ENCODE results near the gene UVRAG.

The UVRAG gene

GRCh38 chr11:75778962-75779361 lies 36.0 kb upstream of the UVRAG start:
- no peaks in the 10 kb centered on the region for H3K9me3 Mint-ChIP-seq
- no peaks in the 10 kb centered on the region for H3K27me3 Mint-ChIP-seq
- no peak for DNase-seq

GRCh38 chr11:75779960-75780359 lies 35.0 kb upstream of the UVRAG start:
- no peak overlapping the region for H3K4me3 Mint-ChIP-seq
- H3K4me1 Mint-ChIP-seq, result peaks cover 28% of the 10 kb centered on the region
- H3K27me3 Mint-ChIP-seq, result no peaks in the 10 kb centered on the region
- no peak overlapping the region for H3K27ac Mint-ChIP-seq
- no peaks in the 10 kb centered on the region for H3K9me3 Mint-ChIP-seq
- H3K36me3 Mint-ChIP-seq, result no peaks in the 10 kb centered on the region
- CTCF ChIA-PET, result interaction anchor here (1.6 to 2.2 kb wide), 3 partner anchors 14 to 88 kb away, joined by 4 to 12 read pairs (median 7); no protein-coding TSS in a partner anchor
- DNase-seq, result no peak

More at GRCh38 chr11:75778962-75779361, 36.0 kb upstream of the UVRAG start:
- Mint-ChIP-seq H3K27ac (no peak overlapping the region), H3K36me3 (no peaks in the 10 kb centered on the region), H3K4me1 (peaks cover 30% of the 10 kb centered on the region), H3K4me3 (no peak overlapping the region)
- CTCF ChIA-PET, result interaction anchor here (1.6 to 2.2 kb wide), 3 partner anchors 15 to 89 kb away, joined by 4 to 12 read pairs (median 7); no protein-coding TSS in a partner anchor

GRCh38 chr11:75780888-75781287 lies 34.1 kb upstream of the UVRAG start:
- CTCF ChIA-PET, result interaction anchor here (2.2 kb wide), 2 partner anchors 13 to 22 kb away, joined by 7 to 12 read pairs; no protein-coding TSS in a partner anchor
- DNase-seq, result no peak
- no peaks in the 10 kb centered on the region for H3K27me3 Mint-ChIP-seq
- H3K9me3 Mint-ChIP-seq, result no peaks in the 10 kb centered on the region
- H3K36me3 Mint-ChIP-seq, result no peaks in the 10 kb centered on the region
- no peak overlapping the region for H3K27ac Mint-ChIP-seq
- H3K4me1 Mint-ChIP-seq, result peaks cover 28% of the 10 kb centered on the region
- no peak overlapping the region for H3K4me3 Mint-ChIP-seq

- CTCF ChIA-PET, result no interaction called here
- Mint-ChIP-seq H3K36me3 (no peaks in the 10 kb centered on the region), H3K4me3 (no peak overlapping the region)
Measured at GRCh38 chr11:75781296-75781695, 33.7 kb upstream of the UVRAG start.

GRCh38 chr11:75781831-75782230 lies 33.2 kb upstream of the UVRAG start:
- no peak for DNase-seq
- H3K4me1 Mint-ChIP-seq, result peaks cover 26% of the 10 kb centered on the region
- H3K27ac Mint-ChIP-seq, result no peak overlapping the region
- no peaks in the 10 kb centered on the region for H3K36me3 Mint-ChIP-seq
- no peak overlapping the region for H3K4me3 Mint-ChIP-seq
- CTCF ChIA-PET, result no interaction called here
- H3K27me3 Mint-ChIP-seq, result no peaks in the 10 kb centered on the region
- no peaks in the 10 kb centered on the region for H3K9me3 Mint-ChIP-seq

More at GRCh38 chr11:75781296-75781695, 33.7 kb upstream of the UVRAG start:
- H3K27ac Mint-ChIP-seq, result no peak overlapping the region
- no peaks in the 10 kb centered on the region for H3K9me3 Mint-ChIP-seq
- no peaks in the 10 kb centered on the region for H3K27me3 Mint-ChIP-seq
- DNase-seq, result no peak
- peaks cover 28% of the 10 kb centered on the region for H3K4me1 Mint-ChIP-seq

GRCh38 chr11:75782540-75783263 lies 32.3 kb upstream of the UVRAG start:
- CTCF ChIA-PET, result no interaction called here
- no peaks in the 10 kb centered on the region for H3K9me3 Mint-ChIP-seq

GRCh38 chr11:75783416-75784084 lies 31.5 kb upstream of the UVRAG start:
- CTCF ChIA-PET, result interaction anchor here (0.8 kb wide), 1 partner anchor 77 kb away, joined by 3 read pairs; no protein-coding TSS in a partner anchor

More at GRCh38 chr11:75782540-75783263, 32.3 kb upstream of the UVRAG start:
- Mint-ChIP-seq H3K4me3 (no peak overlapping the region), H3K4me1 (peaks cover 17% of the 10 kb centered on the region), H3K27ac (peak overlapping the region; percentile 42), H3K27me3 (no peaks in the 10 kb centered on the region), H3K36me3 (no peaks in the 10 kb centered on the region)
- no peak for DNase-seq

GRCh38 chr11:75784085-75784478 lies 30.9 kb upstream of the UVRAG start:
- no peak overlapping the region for H3K4me3 Mint-ChIP-seq
- H3K27me3 Mint-ChIP-seq, result no peaks in the 10 kb centered on the region
- H3K4me1 Mint-ChIP-seq, result peaks cover 11% of the 10 kb centered on the region
- DNase-seq, result no peak
- H3K27ac Mint-ChIP-seq, result no peak overlapping the region
- H3K36me3 Mint-ChIP-seq, result no peaks in the 10 kb centered on the region
- CTCF ChIA-PET, result interaction anchor here (0.8 kb wide), 1 partner anchor 78 kb away, joined by 3 read pairs; no protein-coding TSS in a partner anchor
- no peaks in the 10 kb centered on the region for H3K9me3 Mint-ChIP-seq

More at GRCh38 chr11:75783416-75784084, 31.5 kb upstream of the UVRAG start:
- Mint-ChIP-seq H3K27me3 (no peaks in the 10 kb centered on the region), H3K9me3 (no peaks in the 10 kb centered on the region), H3K27ac (no peak overlapping the region), H3K36me3 (no peaks in the 10 kb centered on the region), H3K4me3 (no peak overlapping the region), H3K4me1 (peaks cover 11% of the 10 kb centered on the region)
- no peak for DNase-seq

GRCh38 chr11:75784506-75784905 lies 30.5 kb upstream of the UVRAG start:
- H3K4me1 Mint-ChIP-seq, result peaks cover 11% of the 10 kb centered on the region
- no peaks in the 10 kb centered on the region for H3K27me3 Mint-ChIP-seq
- CTCF ChIA-PET, result interaction anchor here (0.8 kb wide), 1 partner anchor 78 kb away, joined by 3 read pairs; no protein-coding TSS in a partner anchor
- no peak overlapping the region for H3K27ac Mint-ChIP-seq
- H3K36me3 Mint-ChIP-seq, result no peaks in the 10 kb centered on the region
- H3K4me3 Mint-ChIP-seq, result no peak overlapping the region
- DNase-seq, result no peak
- no peaks in the 10 kb centered on the region for H3K9me3 Mint-ChIP-seq

- CTCF ChIA-PET, result no interaction called here
- peaks cover 6% of the 10 kb centered on the region for H3K4me1 Mint-ChIP-seq
- no peak overlapping the region for H3K27ac Mint-ChIP-seq
- H3K27me3 Mint-ChIP-seq, result no peaks in the 10 kb centered on the region
- no peak for DNase-seq
- no peaks in the 10 kb centered on the region for H3K36me3 Mint-ChIP-seq
- H3K4me3 Mint-ChIP-seq, result no peak overlapping the region
- no peaks in the 10 kb centered on the region for H3K9me3 Mint-ChIP-seq
Measured at GRCh38 chr11:75785187-75785586, 29.8 kb upstream of the UVRAG start.

GRCh38 chr11:75786101-75786736 lies 28.8 kb upstream of the UVRAG start:
- Mint-ChIP-seq H3K4me1 (peaks cover 6% of the 10 kb centered on the region), H3K4me3 (no peak overlapping the region), H3K27ac (no peak overlapping the region), H3K27me3 (no peaks in the 10 kb centered on the region), H3K9me3 (no peaks in the 10 kb centered on the region), H3K36me3 (no peaks in the 10 kb centered on the region)
- CTCF ChIA-PET, result no interaction called here
- DNase-seq, result no peak

- no peak for DNase-seq
- Mint-ChIP-seq H3K27me3 (peaks cover 12% of the 10 kb centered on the region), H3K4me3 (no peak overlapping the region), H3K9me3 (no peaks in the 10 kb centered on the region), H3K36me3 (no peaks in the 10 kb centered on the region), H3K27ac (no peak overlapping the region), H3K4me1 (no peaks in the 10 kb centered on the region)
- CTCF ChIA-PET, result no interaction called here
Measured at GRCh38 chr11:75789521-75789920, 25.5 kb upstream of the UVRAG start.

- CTCF ChIA-PET, result no interaction called here
- Mint-ChIP-seq H3K9me3 (no peaks in the 10 kb centered on the region), H3K4me3 (no peak overlapping the region), H3K36me3 (no peaks in the 10 kb centered on the region), H3K27me3 (peaks cover 12% of the 10 kb centered on the region), H3K4me1 (no peaks in the 10 kb centered on the region), H3K27ac (no peak overlapping the region)
- DNase-seq, result no peak
Measured at GRCh38 chr11:75790986-75791385, 24.0 kb upstream of the UVRAG start.

GRCh38 chr11:75792127-75792731 lies 22.8 kb upstream of the UVRAG start:
- H3K27ac Mint-ChIP-seq, result no peak overlapping the region
- CTCF ChIA-PET, result no interaction called here
- no peak for DNase-seq
- H3K27me3 Mint-ChIP-seq, result peaks cover 12% of the 10 kb centered on the region
- no peaks in the 10 kb centered on the region for H3K36me3 Mint-ChIP-seq
- no peaks in the 10 kb centered on the region for H3K4me1 Mint-ChIP-seq
- no peaks in the 10 kb centered on the region for H3K9me3 Mint-ChIP-seq
- H3K4me3 Mint-ChIP-seq, result no peak overlapping the region
